GM18517 (cell line): ENCODE results near the gene CHST13.

Source experiments
- ATAC-seq: cut with Tn5 transposase; IDR thresholded peaks from one replicate; pipeline ENCODE4 v1.9.1; 2021; ENCODE audit warnings: mild to moderate bottlenecking, moderate library complexity; ENCODE audit not compliant: unreplicated experiment

The CHST13 gene

DNA sequence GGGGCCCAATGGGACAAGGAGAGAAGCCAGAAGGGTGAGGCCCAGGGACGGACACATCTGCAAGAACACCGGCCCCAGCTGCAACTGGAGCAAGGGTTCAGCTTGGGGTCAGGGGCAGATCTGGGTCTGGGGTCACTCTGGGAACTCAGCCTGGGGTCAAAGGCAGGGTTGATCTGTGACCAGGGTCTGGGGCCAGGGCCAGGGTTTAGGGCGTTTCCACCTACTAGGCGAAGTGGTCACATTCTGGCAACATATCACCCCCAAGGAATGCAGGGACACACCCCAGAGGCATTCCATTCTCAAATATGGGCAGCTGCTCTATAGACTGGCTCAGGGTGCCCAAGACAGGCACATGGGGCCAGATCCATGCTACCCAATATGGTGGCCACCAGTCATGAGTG lies 15.4 kb upstream of the CHST13 start:
- no peak for ATAC-seq

DNA sequence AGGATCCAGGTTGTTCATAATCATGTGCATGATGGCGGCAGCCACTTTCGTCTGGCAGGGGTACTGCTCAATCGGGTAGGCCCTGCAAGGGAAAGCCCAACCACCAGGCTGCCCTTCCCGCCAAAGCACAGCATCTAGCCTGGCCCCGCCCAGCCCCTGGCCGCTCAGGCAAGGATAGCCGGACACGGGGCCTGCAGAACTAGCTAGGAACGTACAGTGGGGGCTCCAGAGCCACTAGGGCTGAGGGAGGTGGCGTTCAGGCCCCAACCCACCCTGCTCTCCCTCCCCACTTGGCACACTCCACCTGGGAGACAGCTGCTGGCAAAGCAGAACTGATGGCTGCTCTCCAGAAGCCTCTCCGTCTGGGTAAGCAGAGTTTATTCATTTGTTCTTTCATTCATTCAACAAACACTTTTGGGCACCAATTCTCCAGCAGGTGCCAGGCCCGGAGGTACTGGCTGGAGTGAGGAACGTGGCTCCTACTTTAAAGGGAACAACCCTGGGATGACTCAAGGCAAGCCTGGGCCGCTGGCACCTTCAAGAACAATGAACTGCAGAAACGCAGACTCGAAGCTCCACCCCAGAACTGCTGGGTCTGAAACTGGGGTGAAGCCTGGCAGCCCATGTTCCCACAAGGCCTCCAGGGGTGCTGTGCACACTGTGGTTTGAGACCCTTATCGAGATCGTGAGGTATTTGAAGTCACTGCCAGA lies 14.2 kb upstream of the CHST13 start:
- ATAC-seq, result no peak

GRCh38 chr3:126510308-126510910 lies 13.5 kb upstream of the CHST13 start:
- no peak for ATAC-seq

DNA sequence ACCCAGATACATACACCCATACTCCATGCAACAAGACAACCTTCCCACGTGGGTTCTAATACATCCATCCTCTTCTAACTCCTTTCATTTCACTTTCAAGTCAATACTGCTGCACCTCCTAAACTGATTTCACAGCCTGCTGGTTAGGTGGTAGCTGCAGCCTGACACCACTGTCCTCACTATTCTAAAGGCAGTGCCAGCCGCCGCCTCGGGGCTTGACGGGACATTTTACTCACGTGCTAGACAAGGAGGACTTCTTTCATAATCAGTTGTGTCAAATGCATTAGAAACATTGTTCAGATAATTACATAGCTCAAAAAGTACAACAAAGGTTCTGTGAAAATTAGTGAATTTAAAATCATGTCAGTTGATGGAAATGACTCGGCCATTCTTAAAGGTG lies 12.7 kb upstream of the CHST13 start:
- ATAC-seq, result no peak

- ATAC-seq, result no peak
Observed at GRCh38 chr3:126512026-126512425, 11.9 kb upstream of the CHST13 start.

GRCh38 chr3:126512916-126513650 lies 10.9 kb upstream of the CHST13 start:
- ATAC-seq, result no peak

GRCh38 chr3:126514161-126514560 lies 9.8 kb upstream of the CHST13 start:
- no peak for ATAC-seq

DNA sequence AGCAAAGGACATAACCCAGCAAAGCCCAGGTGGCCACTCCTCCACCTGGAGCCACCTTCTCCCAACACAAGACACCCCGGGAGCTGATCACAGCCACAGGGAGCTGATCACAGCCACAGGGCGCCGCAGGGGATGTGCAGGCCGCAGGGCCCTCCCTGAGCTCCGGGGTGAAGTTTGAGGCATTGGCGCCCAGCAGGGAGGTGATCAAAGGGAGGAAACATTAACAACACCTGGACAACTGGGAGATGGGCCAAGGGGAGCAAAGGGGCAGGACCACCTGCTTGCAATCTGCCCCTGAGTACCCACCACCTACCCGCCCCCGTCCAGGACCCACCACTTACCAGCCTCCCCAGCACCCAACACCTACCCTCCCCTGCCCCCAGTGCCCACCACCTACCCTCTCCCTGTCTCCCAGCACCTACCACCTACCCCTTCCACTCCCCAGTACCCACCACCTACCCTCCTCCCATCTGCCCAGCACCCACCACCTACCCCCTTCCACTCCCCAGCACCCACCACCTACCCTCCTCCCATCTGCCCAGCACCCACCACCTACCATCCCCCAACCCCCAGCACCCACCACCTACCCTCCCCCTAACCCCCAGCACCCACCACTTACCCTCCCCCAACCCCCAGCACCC lies 8.8 kb upstream of the CHST13 start:
- no peak for ATAC-seq

GRCh38 chr3:126516152-126516935 lies 7.6 kb upstream of the CHST13 start:
- no peak for ATAC-seq

DNA sequence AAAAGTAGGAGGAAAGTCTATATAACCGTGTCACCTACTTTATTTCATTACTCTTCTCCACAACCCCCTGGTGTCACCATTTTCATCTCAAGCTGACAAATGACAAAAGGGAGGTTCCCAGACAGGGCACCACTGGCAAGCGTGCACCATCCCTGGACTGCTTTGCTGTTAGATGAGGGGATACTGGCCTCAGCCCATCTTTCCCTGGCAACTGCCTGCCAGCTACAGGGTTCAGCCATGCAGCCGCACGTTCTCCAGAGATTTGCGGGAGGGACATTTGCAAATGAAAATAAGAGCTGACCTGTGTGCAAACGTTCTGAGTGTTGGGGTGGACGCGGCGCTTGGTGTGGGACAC lies 7.0 kb upstream of the CHST13 start:
- ATAC-seq, result no peak

- no peak for ATAC-seq
Observed at GRCh38 chr3:126517291-126517951, 6.5 kb upstream of the CHST13 start, which contains the start of gene UROC1. UROC1 (minus strand) TSS chr3:126517773; CDS start chr3:126517719, 54 bp downstream.

GRCh38 chr3:126517986-126518778 lies 5.8 kb upstream of the CHST13 start:
- ATAC-seq, result no peak

- no peak for ATAC-seq
Observed at GRCh38 chr3:126518779-126519177, 5.2 kb upstream of the CHST13 start.

DNA sequence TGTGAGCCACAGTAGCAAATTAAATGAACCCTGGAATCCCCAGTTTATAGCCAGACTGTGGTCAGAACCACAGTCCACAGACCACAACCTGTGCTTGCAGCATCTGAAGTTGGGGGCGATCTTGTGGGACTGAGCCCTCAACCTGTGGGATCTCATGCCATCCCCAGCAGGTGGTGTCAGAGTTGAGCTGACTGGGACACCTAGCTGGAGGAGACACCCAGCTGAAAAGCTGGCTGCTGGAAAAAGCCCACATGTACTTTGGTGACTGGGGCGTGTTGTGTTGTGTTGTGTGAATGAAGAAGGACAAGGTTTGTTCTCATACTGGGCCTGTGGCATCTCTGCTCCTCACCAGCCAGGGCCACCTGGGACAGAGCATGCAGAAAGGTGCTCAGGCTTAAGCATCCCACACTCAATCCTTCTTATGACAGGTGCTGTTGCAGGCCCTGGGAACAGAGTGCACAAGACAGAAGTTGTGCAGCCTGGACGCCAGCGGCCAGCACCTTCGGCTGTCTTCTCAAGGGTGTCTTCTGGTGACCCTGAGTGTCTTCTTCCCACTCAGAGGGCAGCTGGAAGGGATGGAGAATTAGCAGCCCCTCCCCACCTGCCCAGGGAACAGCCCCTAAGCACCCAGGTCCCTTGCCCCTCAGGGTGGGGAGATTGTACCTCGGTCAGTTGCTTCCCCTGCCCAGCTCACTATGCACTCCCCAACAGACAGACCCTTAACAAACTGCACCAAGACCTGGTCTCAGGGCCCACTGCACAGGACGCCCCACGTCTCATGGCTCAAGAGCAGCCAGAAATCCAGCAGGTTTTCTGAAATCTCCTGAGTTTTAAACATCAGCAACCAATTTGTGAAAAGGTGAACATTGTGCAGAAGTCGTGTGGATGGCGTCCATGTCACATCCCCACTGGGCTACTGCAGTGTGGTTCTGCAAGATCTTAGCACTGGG lies 4.2 kb upstream of the CHST13 start:
- no peak for ATAC-seq

- ATAC-seq, result no peak
Observed at GRCh38 chr3:126521122-126521891, 2.6 kb upstream of the CHST13 start.

GRCh38 chr3:126522363-126522788 lies 1.6 kb upstream of the CHST13 start:
- no peak for ATAC-seq

DNA sequence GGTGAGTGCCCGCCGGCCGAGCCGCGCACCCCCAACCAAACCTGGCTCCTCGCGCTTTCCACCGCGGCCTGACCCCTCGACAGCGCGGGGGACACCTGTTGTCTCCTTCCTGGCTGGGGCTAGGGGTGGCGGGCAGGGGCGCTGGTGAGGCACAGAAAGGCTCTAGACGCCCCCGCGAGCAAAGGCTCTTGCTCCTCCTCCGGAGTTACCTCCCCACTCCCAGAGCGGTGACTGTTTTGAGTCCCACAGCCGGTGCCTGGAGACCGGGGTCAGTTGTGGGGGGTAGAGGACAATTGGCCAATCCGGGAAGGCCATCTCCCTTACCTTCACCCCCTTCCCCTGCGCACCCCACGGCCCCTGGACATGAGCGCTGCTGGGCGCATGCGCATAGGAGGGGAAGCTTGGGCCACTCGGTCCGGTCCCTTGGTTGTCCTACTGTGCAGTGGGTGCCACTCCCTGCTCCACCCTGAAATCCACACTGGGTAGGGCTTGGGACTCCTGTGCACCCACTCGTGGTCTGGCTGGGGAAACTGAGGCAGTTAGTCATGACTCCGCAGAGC lies 554 bp downstream of the CHST13 start:
- ATAC-seq, result no peak
